OCI-LY7 (cell line): ENCODE measurements around the gene ATXN7L3.

Experiments
- CTCF ChIP-seq: fragments of 200-600 bp; sonication (generic); conservative IDR thresholded peaks from 2 replicates; pipeline ENCODE4 v1.5.1; 2014; ENCODE audit warnings: mild to moderate bottlenecking, antibody characterized with exemption, low read length, moderate library complexity, mixed read lengths
- EZH2phosphoT487 ChIP-seq: fragments of 200-600 bp; sonication (generic); IDR thresholded peaks from 2 replicates; pipeline ENCODE4 v1.6.1; 2018; ENCODE audit warnings: low read depth, borderline replicate concordance, mild to moderate bottlenecking, mixed run types, antibody characterized with exemption, low read length, moderate library complexity, mixed read lengths

GRCh38 chr17:44217738-44218343 lies 18.2 kb upstream of the ATXN7L3 start:
- no peak for TF ChIP-seq CTCF
- TF ChIP-seq EZH2phosphoT487: no peak
